AG09319 (cell line): ENCODE results near the gene RPS27.

Experiments used
- DNase-seq: peaks from one replicate; pipeline ENCODE4 v3.0.0-alpha.2; 2010; ENCODE audit warnings: low read depth; ENCODE audit errors: extremely low read depth
- TF ChIP-seq, protein P1 (sequence below): IDR thresholded peaks from 2 replicates; pipeline ENCODE4 v1.5.1; 2011; ENCODE audit warnings: low read depth, mild to moderate bottlenecking, inconsistent platforms, low read length, moderate library complexity

RPS27 gene

DNA sequence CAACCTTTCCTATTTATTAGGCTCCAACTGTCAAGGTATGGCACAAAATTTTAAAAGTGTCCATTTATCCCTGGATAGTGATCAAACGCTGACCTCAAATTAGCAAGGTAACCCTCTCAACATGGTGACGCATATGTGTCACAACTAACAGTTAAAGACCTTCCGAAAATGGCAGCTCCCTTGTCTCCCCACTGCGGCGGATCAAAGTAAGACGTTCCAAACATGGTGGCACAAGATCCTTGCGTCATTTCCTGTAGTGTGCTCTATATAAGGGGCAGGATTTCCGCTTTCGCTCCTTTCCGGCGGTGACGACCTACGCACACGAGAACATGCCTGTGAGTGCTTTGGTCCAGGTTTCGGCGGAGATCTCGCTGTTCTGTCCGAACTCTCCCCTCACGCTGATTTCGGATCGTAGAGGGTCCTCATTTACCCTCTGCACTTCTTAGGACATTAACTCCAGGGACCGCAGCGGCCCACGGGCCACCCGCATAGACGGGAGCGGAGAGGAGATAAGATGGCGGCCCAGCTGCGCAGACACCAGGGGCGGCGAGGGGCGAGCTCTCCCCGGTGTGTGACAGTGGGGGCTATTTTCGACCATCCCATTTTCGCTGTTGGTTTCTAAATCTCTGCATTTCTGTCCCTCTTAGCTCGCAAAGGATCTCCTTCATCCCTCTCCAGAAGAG, at the start of gene RPS27:
TSS of gene RPS27 (plus strand) at position 295 of the 683 bp plus-strand sequence. CDS start at position 330, 35 bp downstream.
- TF ChIP-seq, protein P1, sequence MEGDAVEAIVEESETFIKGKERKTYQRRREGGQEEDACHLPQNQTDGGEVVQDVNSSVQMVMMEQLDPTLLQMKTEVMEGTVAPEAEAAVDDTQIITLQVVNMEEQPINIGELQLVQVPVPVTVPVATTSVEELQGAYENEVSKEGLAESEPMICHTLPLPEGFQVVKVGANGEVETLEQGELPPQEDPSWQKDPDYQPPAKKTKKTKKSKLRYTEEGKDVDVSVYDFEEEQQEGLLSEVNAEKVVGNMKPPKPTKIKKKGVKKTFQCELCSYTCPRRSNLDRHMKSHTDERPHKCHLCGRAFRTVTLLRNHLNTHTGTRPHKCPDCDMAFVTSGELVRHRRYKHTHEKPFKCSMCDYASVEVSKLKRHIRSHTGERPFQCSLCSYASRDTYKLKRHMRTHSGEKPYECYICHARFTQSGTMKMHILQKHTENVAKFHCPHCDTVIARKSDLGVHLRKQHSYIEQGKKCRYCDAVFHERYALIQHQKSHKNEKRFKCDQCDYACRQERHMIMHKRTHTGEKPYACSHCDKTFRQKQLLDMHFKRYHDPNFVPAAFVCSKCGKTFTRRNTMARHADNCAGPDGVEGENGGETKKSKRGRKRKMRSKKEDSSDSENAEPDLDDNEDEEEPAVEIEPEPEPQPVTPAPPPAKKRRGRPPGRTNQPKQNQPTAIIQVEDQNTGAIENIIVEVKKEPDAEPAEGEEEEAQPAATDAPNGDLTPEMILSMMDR: no peak
- DNase-seq: peak; percentile 97

DNA sequence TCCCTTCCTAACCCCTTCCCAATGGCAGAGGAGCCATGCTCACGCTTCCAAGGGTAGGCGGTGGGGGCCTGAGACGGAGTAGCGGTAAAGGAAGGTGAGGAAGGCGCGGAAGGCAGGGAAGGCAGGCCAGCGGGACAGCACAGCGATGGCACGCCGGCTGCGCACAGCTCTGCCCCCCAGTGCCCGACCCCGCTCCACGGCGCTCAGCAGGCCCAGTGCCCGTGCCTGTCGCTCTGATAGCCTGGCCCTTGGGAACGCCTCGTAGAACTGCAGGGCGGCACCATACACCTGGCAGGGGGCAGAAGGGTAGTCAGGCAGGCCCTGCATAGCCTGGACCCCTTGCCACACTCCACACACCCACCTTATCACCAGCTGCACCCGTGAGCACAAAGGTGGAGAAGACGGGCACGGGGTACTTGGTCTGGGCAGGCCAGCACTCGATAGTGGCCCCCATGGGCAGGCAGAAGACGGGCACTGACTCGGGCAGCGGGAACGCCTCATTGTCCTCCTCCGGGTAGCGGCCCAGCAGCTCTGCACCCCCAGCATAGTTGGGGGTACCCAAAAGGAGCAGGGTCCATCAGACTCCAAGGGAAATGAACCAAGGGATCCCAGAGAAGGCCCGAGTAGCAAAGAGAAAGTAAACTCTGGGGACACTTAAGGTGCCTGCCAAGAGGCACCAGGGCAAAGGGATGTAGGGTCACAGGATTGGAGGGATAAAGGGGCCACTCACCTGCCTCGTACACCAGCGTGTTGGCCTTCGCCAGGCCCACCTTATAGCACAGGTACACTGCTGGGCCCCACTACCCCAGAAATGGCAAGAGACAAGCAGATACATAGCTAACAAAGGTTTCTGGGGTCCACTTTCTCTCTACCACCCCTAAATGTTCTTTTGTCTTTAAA, 48.5 kb upstream of the RPS27 start:
- TF ChIP-seq, protein P1: no peak

DNA sequence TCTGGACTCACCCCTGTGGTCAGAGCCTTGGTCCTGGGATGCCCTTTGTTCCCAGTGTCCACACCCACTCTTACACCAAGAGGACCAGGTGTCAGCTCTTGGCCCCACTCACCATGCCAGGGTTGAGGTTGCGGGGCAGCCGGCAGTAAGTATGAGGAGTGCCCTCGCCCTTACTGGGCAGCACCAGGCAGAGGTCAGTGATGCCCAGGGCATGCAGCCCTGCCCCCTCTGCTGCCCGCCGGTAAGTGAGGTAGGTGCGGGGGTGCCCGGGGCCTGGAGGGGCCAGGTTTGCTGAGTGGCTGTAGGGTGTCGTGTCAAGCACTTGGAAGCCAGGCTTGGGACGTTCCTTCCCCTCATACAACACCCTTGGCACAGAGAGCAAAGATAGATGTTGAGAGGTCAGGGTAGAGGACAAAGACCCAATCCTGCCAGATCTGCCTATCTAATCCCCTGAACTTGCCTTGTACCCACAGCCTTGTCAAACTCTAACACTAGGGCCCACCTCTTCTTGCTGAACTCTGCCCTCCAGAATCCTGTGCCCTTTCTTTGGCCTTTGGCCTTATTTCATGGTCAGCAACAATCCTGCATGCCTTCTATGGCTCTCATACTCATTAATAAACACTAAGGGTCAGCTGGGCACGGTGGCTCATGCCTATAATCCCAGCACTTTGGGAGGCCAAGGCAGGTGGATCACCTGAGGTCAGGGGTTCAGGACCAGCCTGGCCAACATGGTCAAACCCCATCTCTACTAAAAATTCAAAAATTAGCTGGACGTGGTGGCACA, 47.6 kb upstream of the RPS27 start:
- no peak for DNase-seq
- TF ChIP-seq, protein P1: no peak

More for the DNA sequence above, 48.5 kb upstream of the RPS27 start:
- DNase-seq: no peak

DNA sequence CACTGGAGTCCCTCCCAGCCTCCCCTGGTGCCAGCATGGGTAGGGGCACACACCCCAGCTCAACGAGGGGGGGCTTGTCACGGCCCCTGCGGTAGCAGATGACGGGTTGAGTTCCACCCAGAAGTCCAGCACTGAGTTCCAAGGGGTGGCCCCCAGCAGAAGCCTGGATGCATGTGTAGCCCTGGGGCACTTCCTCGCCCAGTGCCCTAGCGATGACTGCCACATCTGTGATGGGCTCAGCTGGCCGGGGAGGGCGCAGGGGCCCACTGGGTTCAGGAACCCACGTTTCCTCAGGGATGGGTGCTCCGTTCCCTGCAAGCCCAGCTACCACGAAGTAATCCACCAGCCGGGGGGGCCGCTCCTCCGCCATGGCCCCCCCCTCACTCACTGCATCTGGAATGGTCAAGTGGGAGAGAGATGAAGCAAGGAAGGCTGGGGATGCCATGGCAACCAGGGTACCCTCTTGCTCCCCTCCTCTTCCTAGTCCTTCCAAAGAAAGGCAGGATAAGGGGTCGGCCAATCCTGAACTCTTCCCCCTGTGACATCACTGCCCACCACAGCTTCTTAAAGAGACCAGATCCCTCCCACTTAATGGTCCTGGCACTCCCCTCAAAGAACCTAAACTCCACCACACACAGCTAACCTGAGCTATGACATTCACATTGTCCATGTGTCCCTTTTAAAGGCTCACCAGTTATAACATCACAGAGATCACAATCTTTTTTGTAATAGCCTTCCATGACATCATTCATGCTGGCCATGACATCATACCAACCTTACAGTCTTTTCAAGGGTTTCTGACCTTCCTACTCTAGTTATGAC, 46.3 kb upstream of the RPS27 start:
- TF ChIP-seq, protein P1: no peak
- no peak for DNase-seq

DNA sequence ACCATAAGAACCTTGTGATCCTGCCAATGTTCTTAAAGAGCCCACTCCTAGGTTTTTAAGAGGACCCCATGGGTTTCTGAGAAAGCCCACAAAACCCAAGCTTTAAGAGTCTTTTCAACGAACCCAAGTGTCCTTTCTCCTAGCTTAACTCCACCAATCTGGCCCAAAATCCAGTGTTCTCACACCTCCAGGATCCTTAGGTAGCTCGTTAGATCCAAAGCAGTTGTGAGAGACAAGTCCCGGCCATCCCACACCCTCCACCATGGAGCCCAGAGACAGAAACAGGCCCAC, 45.8 kb upstream of the RPS27 start:
- TF ChIP-seq, protein P1: no peak
- no peak for DNase-seq

DNA sequence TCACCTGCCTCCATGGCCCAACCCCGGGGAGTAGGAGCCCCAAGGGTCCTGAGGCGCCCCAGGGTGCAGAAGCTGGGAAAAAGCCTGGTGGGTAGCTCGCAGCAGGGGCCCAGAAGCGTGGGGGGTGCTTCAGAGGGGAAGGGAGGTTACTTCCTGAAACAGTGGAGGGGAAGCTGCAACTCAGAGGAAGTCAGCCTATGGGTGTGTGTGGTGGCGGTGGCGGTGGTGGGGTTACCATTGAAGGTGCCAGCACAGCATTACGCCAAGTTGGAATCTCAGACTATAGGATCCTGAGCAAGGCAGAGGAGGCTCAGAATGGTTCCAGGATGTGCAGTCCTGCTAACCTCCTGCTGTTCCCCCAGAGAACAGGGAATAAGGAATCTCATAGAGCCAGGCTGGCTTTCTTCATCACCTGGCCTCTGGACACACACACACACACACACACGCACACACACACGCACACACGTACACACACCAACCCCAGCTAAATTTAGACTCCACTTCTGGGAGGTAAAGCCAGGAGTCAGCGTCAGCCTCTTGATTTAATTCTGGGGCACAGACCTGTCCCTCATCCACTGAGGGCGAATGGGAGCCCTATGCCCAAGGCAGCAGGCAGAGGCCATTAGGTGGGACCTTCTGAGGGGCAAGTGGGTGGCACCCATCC, 45.3 kb upstream of the RPS27 start:
- no peak for DNase-seq
- TF ChIP-seq, protein P1: no peak
